Lower lobe of right lung (tissue), 2 donors: ENCODE measurements around the gene MAP3K10. TPM values are rescaled to one million over a fixed set of nuclear protein-coding genes. Genes with fewer than 3 reads are reported as not detected.

ENCODE experiments used
- ATAC-seq, 2 donors: fragments of 200-7000 bp; cut with Tn5 transposase; one replicate each; pipeline ENCODE4 v1.9.1; 2020 to 2022; ENCODE audit warnings: mild to moderate bottlenecking in 2 of 2, moderate library complexity in 2 of 2
- DNase-seq: peaks from one replicate; pipeline ENCODE4 v3.0.0-alpha.2; 2020
- H3K27ac ChIP-seq: fragments of 200-600 bp; one replicate; pipeline ENCODE4 v1.8.0; 2022
- H3K27me3 ChIP-seq: fragments of 200-600 bp; one replicate; pipeline ENCODE4 v1.8.0; 2022; ENCODE audit warnings: low read depth
- H3K36me3 ChIP-seq: fragments of 200-600 bp; one replicate; pipeline ENCODE4 v1.8.0; 2022; ENCODE audit warnings: mild to moderate bottlenecking
- H3K4me1 ChIP-seq: fragments of 200-600 bp; one replicate; pipeline ENCODE4 v1.8.0; 2022
- H3K4me3 ChIP-seq: fragments of 200-600 bp; one replicate; pipeline ENCODE4 v1.8.0; 2022; ENCODE audit warnings: mild to moderate bottlenecking
- H3K9me3 ChIP-seq: fragments of 200-600 bp; one replicate; pipeline ENCODE4 v1.8.0; 2022
- CTCF ChIP-seq: fragments of 200-600 bp; IDR thresholded peaks from one replicate; pipeline ENCODE4 v1.8.0; 2022; ENCODE audit warnings: antibody characterized with exemption, mild to moderate bottlenecking
- intact Hi-C: fragments of 100-400 bp; cut with DNase I; formaldehyde crosslinking; loops from one replicate; pipeline ENCODE4 v1.11.0; 2022
- total RNA-seq: library from RNA; stranded (reverse); fragmentation: NEBNext Ultra II Directional; extraction: Animal tissue kit (Norgen Biotek cat#: 25700); gene quantifications from one replicate; pipeline ENCODE4 v1.2.1, GENCODE V29; 2021
- donor health status: DM: no; HTN: yes; CAD: no; lungs with severe emphysema.

Gene MAP3K10
- total RNA-seq, 1 donor from 2014 or later, result 17.4 TPM

GRCh38 chr19:40256512-40256911, 65.3 kb downstream of the MAP3K10 start:
- DNase-seq (no peak), ATAC-seq (no peak)
- H3K4me1 ChIP-seq, result no peaks in the 10 kb centered on the region
- intact Hi-C loops, result no loop called here
- no peak overlapping the region for H3K27ac ChIP-seq
- H3K27me3 ChIP-seq, result no peaks in the 10 kb centered on the region
- H3K9me3 ChIP-seq, result no peaks in the 10 kb centered on the region
- TF ChIP-seq CTCF, result no peak
- H3K36me3 ChIP-seq, result peaks cover 56% of the 10 kb centered on the region
- H3K4me3 ChIP-seq, result no peak overlapping the region

- no peak for TF ChIP-seq CTCF
- intact Hi-C loops, result no loop called here
- H3K4me3 ChIP-seq, result no peak overlapping the region
- no peaks in the 10 kb centered on the region for H3K27me3 ChIP-seq
- H3K4me1 ChIP-seq, result no peaks in the 10 kb centered on the region
- H3K36me3 ChIP-seq, result peaks cover 51% of the 10 kb centered on the region
- ATAC-seq, result peak in 1 of 2 donors; percentile 54
- H3K27ac ChIP-seq, result no peak overlapping the region
- DNase-seq, result no peak
- no peaks in the 10 kb centered on the region for H3K9me3 ChIP-seq
Measured at GRCh38 chr19:40257096-40257517, 65.9 kb downstream of the MAP3K10 start.

GRCh38 chr19:40261631-40262030, 70.4 kb downstream of the MAP3K10 start:
- Histone ChIP-seq H3K36me3 (peaks cover 35% of the 10 kb centered on the region), H3K27me3 (no peaks in the 10 kb centered on the region), H3K4me1 (peaks cover 6% of the 10 kb centered on the region), H3K9me3 (no peaks in the 10 kb centered on the region), H3K27ac (no peak overlapping the region), H3K4me3 (no peak overlapping the region)
- DNase-seq (no peak), ATAC-seq (no peak)
- TF ChIP-seq CTCF, result no peak
- intact Hi-C loops, result no loop called here

GRCh38 chr19:40262422-40262821, 71.2 kb downstream of the MAP3K10 start:
- ATAC-seq, result no peak
- peaks cover 8% of the 10 kb centered on the region for H3K4me1 ChIP-seq
- DNase-seq, result no peak
- no peaks in the 10 kb centered on the region for H3K9me3 ChIP-seq
- no peak for TF ChIP-seq CTCF
- H3K27me3 ChIP-seq, result no peaks in the 10 kb centered on the region
- intact Hi-C loops, result no loop called here
- H3K27ac ChIP-seq, result no peak overlapping the region
- peaks cover 30% of the 10 kb centered on the region for H3K36me3 ChIP-seq
- H3K4me3 ChIP-seq, result no peak overlapping the region

GRCh38 chr19:40263440-40264313, 72.5 kb downstream of the MAP3K10 start:
- intact Hi-C loops, result no loop called here
- Histone ChIP-seq H3K27me3 (no peaks in the 10 kb centered on the region), H3K4me3 (no peak overlapping the region), H3K9me3 (no peaks in the 10 kb centered on the region), H3K27ac (no peak overlapping the region), H3K4me1 (peaks cover 14% of the 10 kb centered on the region), H3K36me3 (peaks cover 30% of the 10 kb centered on the region)
- DNase-seq, result no peak
- no peak for TF ChIP-seq CTCF
- ATAC-seq, result no peak
